HG03139 (cell line): ENCODE results near the gene SLC41A3.
"Not testable (repeated sequence)": the region's sequence is repeated elsewhere in the genome, so short reads cannot be mapped to it uniquely, and the experiment has no call there.

Experiments
- ATAC-seq: cut with Tn5 transposase; IDR thresholded peaks from one replicate; pipeline ENCODE4 v1.9.1; 2021; ENCODE audit not compliant: unreplicated experiment

SLC41A3 gene

DNA sequence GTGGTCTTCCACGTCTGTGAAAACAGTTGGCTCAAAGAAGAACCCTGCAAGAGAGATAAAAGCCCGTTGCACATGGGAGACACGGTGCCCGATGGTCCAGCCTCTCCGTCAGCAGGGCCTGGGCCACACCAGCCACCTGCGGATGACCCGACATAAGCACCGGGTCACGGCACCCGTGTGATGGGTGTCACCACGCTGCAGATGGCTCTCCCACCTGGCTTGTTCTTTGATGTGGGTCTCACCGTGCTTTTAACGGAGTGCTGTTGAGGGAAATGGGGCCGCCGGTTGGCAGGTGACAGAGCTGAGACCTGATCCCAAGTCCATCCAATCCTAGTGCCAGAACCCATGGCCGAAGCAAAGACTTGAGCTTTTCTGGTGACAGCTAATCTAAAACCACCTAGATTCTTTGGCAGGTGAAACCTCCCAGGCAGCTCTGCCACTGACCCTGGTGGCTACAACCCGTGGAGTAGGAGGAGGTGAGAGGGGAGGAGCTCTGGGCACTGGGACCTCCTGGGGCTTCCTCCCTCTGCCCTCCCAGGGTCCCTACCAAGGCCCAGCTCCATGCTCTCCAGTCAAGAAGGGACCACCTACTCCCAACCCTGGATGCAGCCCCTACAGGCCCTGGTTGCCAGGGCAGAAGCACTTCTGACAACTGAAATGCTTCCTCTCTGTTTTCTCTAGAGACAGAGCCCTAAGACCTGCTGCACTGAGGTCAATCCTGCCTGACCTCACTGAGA lies 23.4 kb upstream of the SLC41A3 start:
- no peak for ATAC-seq

DNA sequence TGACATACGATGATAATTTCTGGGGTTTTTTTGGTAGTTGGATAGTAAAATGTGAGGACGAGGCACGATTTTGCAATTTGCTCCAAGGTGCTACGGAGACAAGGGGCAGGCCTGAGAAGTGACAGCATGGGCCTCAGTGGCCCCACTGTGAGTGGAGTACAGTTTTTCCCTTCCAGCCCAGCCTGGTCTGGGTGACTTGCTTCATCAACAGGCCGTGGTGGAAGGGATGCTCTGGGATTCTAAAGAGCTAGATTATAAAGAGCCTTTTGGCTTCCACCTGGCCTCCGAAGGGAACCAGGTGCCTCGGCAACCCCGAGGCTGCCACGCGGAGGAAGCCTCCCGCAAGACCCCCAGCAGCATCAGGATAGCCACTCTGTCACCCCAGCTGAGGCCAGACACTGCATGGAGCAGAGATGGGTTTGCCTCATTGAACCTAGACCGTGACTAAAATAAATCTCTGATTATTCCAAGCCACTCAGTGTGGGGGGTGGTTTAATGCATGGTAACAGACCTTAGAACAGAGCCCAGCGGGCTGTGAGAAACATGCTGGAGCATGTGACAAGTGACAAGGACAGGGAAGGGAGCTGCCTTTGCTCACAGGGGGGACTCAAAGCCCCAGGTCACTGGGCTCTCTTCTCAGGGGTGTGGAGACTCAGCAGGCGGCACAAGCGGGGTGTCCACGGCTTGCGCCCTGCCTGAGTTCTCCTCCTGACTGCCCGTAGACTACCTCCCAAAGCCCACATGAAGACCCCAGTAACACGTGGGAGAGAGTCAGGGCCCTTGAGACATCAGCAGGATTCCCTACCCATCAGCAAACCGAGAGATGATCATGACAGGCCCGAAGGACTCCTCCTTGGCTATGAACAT lies 22.6 kb upstream of the SLC41A3 start:
- ATAC-seq: no peak

- ATAC-seq: no peak
Measured at GRCh38 chr3:126105691-126106187, 21.8 kb upstream of the SLC41A3 start.

- no peak for ATAC-seq
Measured at GRCh38 chr3:126104742-126105605, 21.1 kb upstream of the SLC41A3 start.

DNA sequence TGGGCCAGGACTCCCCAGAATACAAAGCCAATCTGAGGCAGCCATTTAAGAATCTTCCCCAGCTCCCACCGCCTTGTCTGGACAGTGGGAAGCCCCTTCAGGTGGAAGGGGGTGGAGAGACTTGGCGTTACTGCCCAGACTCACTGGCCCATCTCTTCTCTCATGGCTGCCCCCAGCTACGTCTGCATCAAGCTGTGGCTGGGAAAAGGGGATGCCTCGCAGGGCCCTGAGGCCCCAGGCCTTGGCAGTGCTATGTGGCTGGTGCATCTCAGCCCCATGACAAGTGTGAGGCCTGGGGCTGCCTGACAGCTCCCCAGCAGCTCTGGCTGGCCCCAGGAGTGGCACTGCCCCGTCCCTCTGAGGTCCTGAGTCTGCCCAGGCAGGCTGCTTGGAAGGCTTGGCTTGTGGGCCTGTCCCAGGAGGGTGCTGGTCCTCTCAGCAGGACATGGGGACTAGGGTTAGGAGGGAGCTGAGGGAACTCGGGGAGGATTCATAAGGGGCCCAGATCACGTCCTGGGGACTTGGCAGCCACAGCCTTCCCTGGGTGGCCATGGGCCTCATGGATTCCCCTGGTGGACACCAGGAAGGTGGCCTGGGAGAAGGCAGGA lies 20.2 kb upstream of the SLC41A3 start:
- ATAC-seq: no peak

DNA sequence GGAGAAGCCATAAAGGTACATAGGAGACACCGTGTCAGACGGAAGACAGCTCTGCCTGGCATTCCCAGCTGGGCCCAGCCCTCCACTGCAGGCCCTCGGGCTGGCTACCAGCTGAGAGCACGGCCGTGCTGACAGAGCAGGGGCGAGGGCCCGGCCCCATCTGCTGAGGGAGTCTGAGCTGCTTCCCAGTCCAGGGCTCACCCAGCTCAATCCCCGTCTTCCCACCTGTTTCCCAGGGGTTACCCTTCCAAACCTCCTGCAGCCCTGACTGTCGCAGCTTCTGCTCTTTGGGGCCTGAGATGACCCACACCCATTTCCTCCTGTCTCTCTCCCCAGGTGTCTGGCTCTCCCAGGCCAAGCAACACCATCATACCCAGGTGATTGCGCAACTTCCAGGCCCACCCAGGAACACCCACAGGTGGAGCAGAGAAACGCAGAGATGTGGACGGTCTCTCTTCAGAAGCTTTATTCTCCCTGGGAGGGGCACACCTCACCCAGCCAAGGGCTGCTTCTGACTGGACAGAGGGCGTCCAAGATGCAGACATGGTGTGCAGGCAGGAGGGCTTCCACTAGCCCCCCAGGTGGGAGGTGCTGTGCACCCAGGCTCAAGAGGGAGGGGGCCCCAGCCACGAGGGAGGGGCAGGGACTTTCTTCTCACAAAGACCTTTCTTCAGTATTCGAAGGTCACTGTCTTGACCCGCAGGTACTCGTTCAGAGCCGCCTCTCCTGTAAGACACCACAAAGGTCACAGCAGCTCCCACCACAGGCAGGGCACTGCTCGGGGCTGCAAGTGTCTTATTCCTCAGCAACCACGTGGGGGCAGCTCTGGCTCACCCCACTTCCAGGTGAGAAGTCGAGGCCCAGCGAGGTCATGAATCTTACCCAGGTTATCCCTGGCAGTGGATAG lies 19.4 kb upstream of the SLC41A3 start:
- ATAC-seq: no peak

DNA sequence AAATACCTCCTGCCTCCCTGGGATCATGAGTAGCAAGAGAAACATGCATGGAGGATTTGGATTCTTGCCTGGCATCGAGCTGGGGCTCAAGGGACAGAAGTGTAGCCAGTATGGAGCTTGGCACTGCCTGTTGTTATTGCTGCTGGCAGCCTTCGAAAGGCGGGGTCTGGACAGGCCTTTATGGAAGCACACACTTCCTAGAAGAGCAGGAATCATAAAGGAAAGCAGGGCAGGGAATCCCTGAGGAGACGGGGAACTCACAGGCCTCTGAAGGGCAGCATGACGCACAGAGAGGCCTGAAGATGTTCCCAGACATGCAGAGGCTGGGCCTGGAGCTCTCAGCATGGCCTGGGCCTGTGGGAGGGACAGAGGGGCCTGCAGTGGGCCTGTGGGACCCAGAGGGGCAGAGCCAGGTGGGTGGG lies 18.6 kb upstream of the SLC41A3 start:
- no peak for ATAC-seq

GRCh38 chr3:126102011-126102410 lies 18.1 kb upstream of the SLC41A3 start:
- no peak for ATAC-seq

DNA sequence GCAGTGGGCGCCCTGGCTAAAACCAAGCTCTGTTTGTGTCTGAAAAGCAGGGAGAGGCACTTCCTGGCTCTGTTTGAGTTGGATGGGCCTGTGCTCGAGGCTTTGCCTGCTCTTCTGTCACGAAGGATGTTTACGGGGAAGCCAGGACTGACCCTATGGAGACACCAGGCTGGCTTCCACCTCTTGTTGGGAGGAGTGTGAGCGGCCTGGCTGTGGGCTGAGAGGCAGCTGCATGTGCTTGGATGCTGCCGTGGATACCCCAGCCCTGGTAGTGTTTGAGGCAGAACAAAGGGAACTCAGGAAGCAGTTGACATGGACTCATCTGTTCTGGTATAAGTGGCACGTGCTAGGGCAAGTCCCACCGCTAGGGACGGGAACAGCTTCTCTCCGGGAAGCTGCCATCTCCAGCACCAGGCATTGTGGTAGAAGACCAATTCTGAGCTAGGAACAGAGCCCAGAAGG lies 17.6 kb upstream of the SLC41A3 start:
- no peak for ATAC-seq

DNA sequence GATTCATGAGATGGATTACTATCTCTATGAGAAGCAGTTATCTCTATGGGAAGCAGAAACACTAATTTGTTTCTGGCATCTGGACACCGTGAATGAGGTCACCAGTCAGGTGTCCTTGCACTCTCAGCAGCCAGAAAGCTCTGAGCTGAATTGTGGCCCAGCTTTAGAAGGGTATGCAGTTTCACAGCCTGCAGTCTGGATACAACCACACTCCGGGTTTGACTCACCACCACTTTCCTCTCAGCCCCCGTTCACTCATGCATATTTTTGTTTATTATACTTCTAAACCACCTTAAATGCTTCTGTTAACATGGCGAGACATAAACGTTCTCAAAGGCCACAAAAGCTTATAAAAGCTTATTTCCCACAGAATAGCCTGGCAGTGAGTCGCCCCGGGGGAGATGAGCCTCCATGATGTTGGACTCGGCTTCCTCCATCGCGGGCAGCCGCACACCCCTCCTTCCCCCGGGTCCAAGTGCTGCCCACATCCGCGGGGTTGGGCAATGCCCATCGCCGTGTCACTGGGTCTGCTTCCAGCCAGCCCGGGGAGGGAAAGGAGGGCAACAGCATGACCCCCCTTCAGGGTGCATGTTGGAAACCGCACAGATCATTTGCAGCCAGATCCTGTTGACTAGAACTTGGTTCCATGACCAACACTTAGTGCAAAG lies 16.8 kb upstream of the SLC41A3 start:
- no peak for ATAC-seq

DNA sequence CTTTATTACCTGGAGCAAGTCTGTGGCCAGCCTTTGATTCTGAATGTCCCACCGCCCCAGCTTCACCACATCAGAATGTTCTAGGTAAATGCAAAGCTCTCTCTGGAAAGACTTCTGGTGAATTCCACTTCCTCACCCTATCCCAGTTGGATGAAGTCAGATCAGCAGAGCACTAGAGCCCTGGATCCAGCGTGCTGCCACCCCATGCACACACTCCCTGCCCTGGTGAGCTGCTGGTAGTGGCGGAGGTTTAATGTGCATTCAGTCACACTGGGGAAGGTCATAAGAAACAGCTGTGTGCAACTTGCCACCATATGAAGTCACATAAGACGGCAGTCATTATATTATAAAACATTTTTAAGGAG lies 16.3 kb upstream of the SLC41A3 start:
- no peak for ATAC-seq

GRCh38 chr3:126098391-126098858 lies 14.5 kb upstream of the SLC41A3 start:
- ATAC-seq: no peak

- no peak for ATAC-seq
Measured at GRCh38 chr3:126097801-126098200, 13.9 kb upstream of the SLC41A3 start.

GRCh38 chr3:126096274-126096673 lies 12.3 kb upstream of the SLC41A3 start:
- ATAC-seq: not testable (repeated sequence)

- not testable (repeated sequence) for ATAC-seq
Measured at GRCh38 chr3:126092128-126092527, 8.2 kb upstream of the SLC41A3 start.

DNA sequence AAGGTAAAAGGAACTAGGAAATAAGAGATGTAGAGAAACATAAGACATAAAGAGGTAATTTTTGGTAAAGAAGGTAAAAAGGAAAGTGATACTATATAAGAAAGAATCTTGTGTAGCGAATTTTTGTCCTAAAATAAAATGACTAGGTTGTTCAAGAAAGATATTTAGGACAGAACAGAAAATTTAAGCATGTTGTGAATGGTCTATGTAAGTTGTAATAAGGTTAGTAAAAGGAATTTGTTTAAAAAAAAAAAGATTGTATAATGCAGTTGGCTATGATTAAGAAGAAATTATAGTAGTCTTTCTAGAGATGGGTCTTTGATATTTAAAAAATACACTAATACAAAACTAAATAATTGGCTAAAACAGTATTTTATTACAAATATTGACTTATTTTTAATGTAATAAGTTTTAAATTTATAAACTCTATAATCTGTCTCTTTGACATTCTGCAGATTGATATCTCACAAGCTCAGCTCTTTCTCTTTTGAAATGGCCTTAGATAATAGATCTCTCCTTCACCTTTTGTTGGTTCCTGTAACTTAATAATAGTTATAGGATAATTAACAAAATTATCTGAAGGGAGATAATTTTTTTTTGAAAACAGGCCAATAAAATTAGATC lies 3.7 kb upstream of the SLC41A3 start:
- no peak for ATAC-seq

- no peak for ATAC-seq
Measured at GRCh38 chr3:126085841-126086240, 1.9 kb upstream of the SLC41A3 start.

DNA sequence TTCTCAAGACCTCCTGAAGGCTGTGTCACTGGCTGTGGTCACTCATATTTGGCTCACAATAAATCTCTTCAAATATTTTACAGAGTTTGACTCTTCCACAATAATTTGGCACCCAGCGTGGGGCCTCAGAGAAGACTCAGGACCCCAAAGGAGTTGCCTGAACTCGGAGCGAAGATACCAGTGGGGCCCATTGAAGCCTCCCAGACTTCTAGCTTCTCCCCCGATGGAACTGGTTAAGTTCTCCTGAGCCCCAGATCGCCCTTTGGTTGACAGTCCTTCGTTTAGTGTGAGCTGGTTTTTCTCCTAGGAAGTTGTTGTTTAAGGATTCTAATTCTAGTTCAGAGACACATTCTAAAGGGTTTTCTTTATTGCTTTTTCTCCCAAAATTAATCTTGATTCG lies 1.4 kb upstream of the SLC41A3 start:
- ATAC-seq: no peak
